ENCODE results near the gene RAB1A.

Gene RAB1A

GRCh38 chr2:65113816-65114215 lies 16.1 kb downstream of the RAB1A start:
- no peak for TF ChIP-seq SIN3A (IDR thresholded peaks at IDR 0.05; ENCODE audit: borderline replicate concordance, insufficient read depth, low read length)
- no peak for TF ChIP-seq REST (IDR thresholded peaks at IDR 0.05; ENCODE audit: insufficient read depth in 1 of 2, low read depth in 2 of 2, low read length in 2 of 2)
- no peak for TF ChIP-seq TAF1 (IDR thresholded peaks at IDR 0.05; ENCODE audit: borderline replicate concordance, insufficient read depth, low read length)
- no peak for TF ChIP-seq POLR2AphosphoS5 (IDR thresholded peaks at IDR 0.05; ENCODE audit: low read depth, low read length)
- TF ChIP-seq FOXP2 (optimal IDR thresholded peaks at IDR 0.05; ENCODE audit: borderline replicate concordance, extremely low read depth, extremely low read length, insufficient read depth), result no peak

- no peak for TF ChIP-seq REST (IDR thresholded peaks at IDR 0.05; ENCODE audit: insufficient read depth in 1 of 2, low read depth in 2 of 2, low read length in 2 of 2)
- TF ChIP-seq TAF1 (IDR thresholded peaks at IDR 0.05; ENCODE audit: borderline replicate concordance, insufficient read depth, low read length), result no peak
- TF ChIP-seq POLR2AphosphoS5 (IDR thresholded peaks at IDR 0.05; ENCODE audit: low read depth, low read length), result no peak
- TF ChIP-seq FOXP2 (optimal IDR thresholded peaks at IDR 0.05; ENCODE audit: borderline replicate concordance, extremely low read depth, extremely low read length, insufficient read depth), result no peak
- no peak for TF ChIP-seq SIN3A (IDR thresholded peaks at IDR 0.05; ENCODE audit: borderline replicate concordance, insufficient read depth, low read length)
Observed at GRCh38 chr2:65113229-65113628, 16.7 kb downstream of the RAB1A start.

- TF ChIP-seq TAF1 (IDR thresholded peaks at IDR 0.05; ENCODE audit: borderline replicate concordance, insufficient read depth, low read length) (no peak), POLR2AphosphoS5 (IDR thresholded peaks at IDR 0.05; ENCODE audit: low read depth, low read length) (no peak), REST (IDR thresholded peaks at IDR 0.05; ENCODE audit: insufficient read depth in 1 of 2, low read depth in 2 of 2, low read length in 2 of 2) (no peak), SIN3A (IDR thresholded peaks at IDR 0.05; ENCODE audit: borderline replicate concordance, insufficient read depth, low read length) (no peak), FOXP2 (optimal IDR thresholded peaks at IDR 0.05; ENCODE audit: borderline replicate concordance, extremely low read depth, extremely low read length, insufficient read depth) (no peak)
Observed at GRCh38 chr2:65112633-65113032, 17.3 kb downstream of the RAB1A start.

GRCh38 chr2:65108780-65109179 lies 21.1 kb downstream of the RAB1A start:
- TF ChIP-seq TAF1 (IDR thresholded peaks at IDR 0.05; ENCODE audit: borderline replicate concordance, insufficient read depth, low read length) (no peak), POLR2AphosphoS5 (IDR thresholded peaks at IDR 0.05; ENCODE audit: low read depth, low read length) (no peak), FOXP2 (optimal IDR thresholded peaks at IDR 0.05; ENCODE audit: borderline replicate concordance, extremely low read depth, extremely low read length, insufficient read depth) (no peak), REST (IDR thresholded peaks at IDR 0.05; ENCODE audit: insufficient read depth in 1 of 2, low read depth in 2 of 2, low read length in 2 of 2) (no peak)

- TF ChIP-seq TAF1 (IDR thresholded peaks at IDR 0.05; ENCODE audit: borderline replicate concordance, insufficient read depth, low read length) (no peak), REST (IDR thresholded peaks at IDR 0.05; ENCODE audit: insufficient read depth in 1 of 2, low read depth in 2 of 2, low read length in 2 of 2) (no peak), SIN3A (IDR thresholded peaks at IDR 0.05; ENCODE audit: borderline replicate concordance, insufficient read depth, low read length) (no peak), FOXP2 (optimal IDR thresholded peaks at IDR 0.05; ENCODE audit: borderline replicate concordance, extremely low read depth, extremely low read length, insufficient read depth) (no peak), POLR2AphosphoS5 (IDR thresholded peaks at IDR 0.05; ENCODE audit: low read depth, low read length) (no peak)
Observed at GRCh38 chr2:65107530-65107929, 22.4 kb downstream of the RAB1A start.

Measured in PFSK-1 (cell line).